ENCODE data around the gene MOB1B. TPM values are rescaled to one million over a fixed set of nuclear protein-coding genes. Genes with fewer than 3 reads are reported as not detected.
A peak's percentile ranks its signal among the peaks of the same experiment; 100 is the strongest.
"Not testable (repeated sequence)": the region's sequence is repeated elsewhere in the genome, so short reads cannot be mapped to it uniquely, and the experiment has no call there.

The MOB1B gene
- polyA plus RNA-seq, 4 donors, result 1.1 to 22.5 (median 2.7) TPM

DNA sequence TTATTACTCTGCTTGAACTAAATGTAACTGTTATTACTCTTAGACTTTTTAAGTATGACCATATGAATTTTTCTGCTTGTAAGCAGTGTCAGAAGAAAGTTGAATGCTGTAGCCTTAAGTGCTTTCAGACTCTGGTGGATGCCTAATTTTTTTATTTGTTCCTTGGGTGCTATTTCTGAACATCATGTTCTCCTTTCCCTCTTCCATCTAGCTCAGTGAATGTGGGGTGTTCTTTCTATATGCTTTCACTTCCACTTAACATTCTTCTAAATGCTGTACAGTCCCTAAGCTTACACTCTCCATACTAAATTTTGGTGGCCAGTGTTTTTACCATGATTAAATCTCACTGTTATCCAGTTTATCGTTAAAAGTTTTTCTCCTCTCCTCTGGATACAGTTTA lies 94.9 kb downstream of the MOB1B start:
- H3K4me3 ChIP-seq (ENCODE audit: low read depth in 1 of 3, low read length in 3 of 3), result no peak overlapping the region
- peaks cover 0 to 7% (median 0%) of the 10 kb centered on the region in 3 donors for H3K36me3 ChIP-seq (ENCODE audit: control insufficient read depth in 3 of 3, insufficient read depth in 2 of 3, low read depth in 1 of 3, low read length in 3 of 3)
- FAIRE-seq (no peak), DNase-seq (no peak)
- H3K27ac ChIP-seq (ENCODE audit: low read depth in 1 of 3, low read length in 2 of 3), result no peak overlapping the region
- peaks cover 0 to 13% (median 6%) of the 10 kb centered on the region in 3 donors for H3K4me1 ChIP-seq (ENCODE audit: control insufficient read depth in 3 of 3, insufficient read depth in 2 of 3, low read depth in 1 of 3, low read length in 2 of 3)
- no peaks in the 10 kb centered on the region for H3K9me3 ChIP-seq (ENCODE audit: control insufficient read depth in 2 of 2, insufficient read depth in 1 of 2, low read depth in 1 of 2, low read length in 1 of 2)
- H3K27me3 ChIP-seq (ENCODE audit: control insufficient read depth in 3 of 3, insufficient read depth in 3 of 3, low read length in 3 of 3), result no peaks in the 10 kb centered on the region
- 63 to 68% (median 67%) methylated on average over 1 of the region's 1 CpG for WGBS, 3 donors

DNA sequence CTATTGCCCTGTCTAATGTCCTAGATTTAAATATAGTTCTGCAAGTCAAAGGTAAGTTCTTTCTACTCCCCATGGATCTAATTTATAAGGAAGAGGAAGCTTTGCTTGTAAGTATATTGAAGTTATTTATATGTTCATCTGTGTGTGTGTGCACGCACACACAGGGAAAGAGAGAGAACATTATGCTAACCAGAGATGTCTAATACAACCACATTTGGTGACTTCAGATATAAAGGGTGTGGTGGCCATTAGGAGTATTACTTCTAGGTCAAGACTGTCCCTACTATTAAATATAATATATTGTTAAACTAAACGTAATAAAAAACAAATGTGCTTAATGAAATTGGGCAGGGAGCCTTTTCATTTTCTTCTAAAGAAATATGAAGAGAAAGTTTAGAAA lies 95.4 kb downstream of the MOB1B start:
- Histone ChIP-seq H3K27me3 (ENCODE audit: control insufficient read depth in 3 of 3, insufficient read depth in 3 of 3, low read length in 3 of 3) (no peaks in the 10 kb centered on the region), H3K9me3 (ENCODE audit: control insufficient read depth in 2 of 2, insufficient read depth in 1 of 2, low read depth in 1 of 2, low read length in 1 of 2) (no peaks in the 10 kb centered on the region), H3K4me3 (ENCODE audit: low read depth in 1 of 3, low read length in 3 of 3) (no peak overlapping the region), H3K36me3 (ENCODE audit: control insufficient read depth in 3 of 3, insufficient read depth in 2 of 3, low read depth in 1 of 3, low read length in 3 of 3) (peaks cover 0 to 7% (median 0%) of the 10 kb centered on the region in 3 donors), H3K4me1 (ENCODE audit: control insufficient read depth in 3 of 3, insufficient read depth in 2 of 3, low read depth in 1 of 3, low read length in 2 of 3) (peaks cover 0 to 7% (median 6%) of the 10 kb centered on the region in 3 donors), H3K27ac (ENCODE audit: low read depth in 1 of 3, low read length in 2 of 3) (no peak overlapping the region)
- 33 to 54% (median 50%) methylated on average over 2 of the region's 2 CpGs for WGBS, 3 donors
- DNase-seq, result no peak
- FAIRE-seq, result no peak

DNA sequence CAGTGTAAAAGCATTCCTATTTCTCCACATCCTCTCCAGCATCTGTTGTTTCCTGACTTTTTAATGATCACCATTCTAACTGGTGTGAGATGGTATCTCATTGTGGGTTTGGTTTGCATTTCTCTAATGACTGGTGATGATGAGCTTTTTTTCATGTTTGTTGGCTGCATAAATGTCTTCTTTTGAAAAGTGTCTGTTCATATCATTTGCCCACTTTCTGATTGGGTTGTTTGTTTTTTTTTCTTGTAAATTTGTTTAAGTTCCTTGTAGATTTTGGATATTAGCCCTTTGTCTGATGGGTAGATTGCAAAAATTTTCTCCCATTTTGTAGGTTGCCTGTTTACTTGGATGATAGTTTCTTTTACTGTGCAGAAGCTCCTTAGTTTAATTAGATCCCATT lies 97.5 kb downstream of the MOB1B start:
- H3K4me3 ChIP-seq (ENCODE audit: low read depth in 1 of 3, low read length in 3 of 3); DNase-seq; H3K9me3 ChIP-seq (ENCODE audit: control insufficient read depth in 2 of 2, insufficient read depth in 1 of 2, low read depth in 1 of 2, low read length in 1 of 2); FAIRE-seq; H3K4me1 ChIP-seq (ENCODE audit: control insufficient read depth in 3 of 3, insufficient read depth in 2 of 3, low read depth in 1 of 3, low read length in 2 of 3); H3K27me3 ChIP-seq (ENCODE audit: control insufficient read depth in 3 of 3, insufficient read depth in 3 of 3, low read length in 3 of 3); H3K27ac ChIP-seq (ENCODE audit: low read depth in 1 of 3, low read length in 2 of 3): not testable (repeated sequence)
- H3K36me3 ChIP-seq (ENCODE audit: control insufficient read depth in 3 of 3, insufficient read depth in 2 of 3, low read depth in 1 of 3, low read length in 3 of 3), result peaks cover 0 to 12% (median 0%) of the 10 kb centered on the region in 3 donors

DNA sequence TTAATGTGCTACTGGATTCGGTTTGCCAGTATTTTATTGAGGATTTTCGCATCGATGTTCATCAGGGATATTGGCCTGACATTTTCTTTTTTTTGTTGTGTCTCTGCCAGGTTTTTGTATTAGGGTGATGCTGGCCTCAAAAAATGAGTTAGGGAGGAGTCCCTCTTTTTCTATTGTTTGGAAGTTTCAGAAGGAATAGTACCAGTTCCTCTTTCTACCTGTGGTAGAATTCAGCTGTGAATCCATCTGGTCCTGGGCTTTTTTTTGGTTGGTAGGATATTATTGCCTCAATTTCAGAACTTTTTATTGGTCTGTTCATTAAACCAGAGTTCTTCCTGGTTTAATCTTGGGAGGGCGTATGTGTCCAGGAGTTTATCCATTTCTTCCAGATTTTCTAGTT lies 99.2 kb downstream of the MOB1B start:
- not testable (repeated sequence) for H3K4me1 ChIP-seq (ENCODE audit: control insufficient read depth in 3 of 3, insufficient read depth in 2 of 3, low read depth in 1 of 3, low read length in 2 of 3); H3K27ac ChIP-seq (ENCODE audit: low read depth in 1 of 3, low read length in 2 of 3); H3K4me3 ChIP-seq (ENCODE audit: low read depth in 1 of 3, low read length in 3 of 3); H3K9me3 ChIP-seq (ENCODE audit: control insufficient read depth in 2 of 2, insufficient read depth in 1 of 2, low read depth in 1 of 2, low read length in 1 of 2); H3K27me3 ChIP-seq (ENCODE audit: control insufficient read depth in 3 of 3, insufficient read depth in 3 of 3, low read length in 3 of 3); DNase-seq; FAIRE-seq
- peaks cover 0 to 12% (median 0%) of the 10 kb centered on the region in 3 donors for H3K36me3 ChIP-seq (ENCODE audit: control insufficient read depth in 3 of 3, insufficient read depth in 2 of 3, low read depth in 1 of 3, low read length in 3 of 3)
- 93 to 97% (median 97%) methylated on average over 4 of the region's 4 CpGs for WGBS, 3 donors

DNA sequence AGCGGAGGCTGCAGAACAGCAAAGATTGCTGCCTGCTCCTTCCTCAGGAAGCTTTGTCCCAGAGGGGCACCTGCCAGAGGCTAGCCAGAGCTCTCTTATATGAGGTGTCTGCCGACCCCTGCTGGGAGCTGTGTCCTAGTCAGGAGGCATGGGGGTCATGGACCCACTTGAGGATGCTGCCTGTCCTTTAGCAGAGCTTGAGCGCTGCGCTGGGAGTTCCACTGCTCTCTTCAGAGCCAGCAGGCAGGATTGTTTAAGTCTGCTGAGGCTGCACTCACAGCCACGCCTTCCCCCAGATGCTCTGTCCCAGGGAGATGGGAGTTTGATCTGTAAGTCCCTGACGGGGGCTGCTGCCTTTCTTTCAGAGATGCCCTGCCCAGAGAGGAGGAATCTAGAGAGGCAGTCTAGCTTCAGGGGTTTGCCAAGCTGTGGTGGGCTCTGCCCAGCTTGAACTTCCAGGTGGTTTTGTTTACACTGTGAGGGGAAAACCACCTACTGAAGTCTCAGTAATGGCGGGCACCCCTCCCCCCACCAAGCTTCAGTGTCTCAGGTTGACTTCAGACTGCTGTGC lies 102.2 kb downstream of the MOB1B start:
- Histone ChIP-seq H3K4me1 (ENCODE audit: control insufficient read depth in 3 of 3, insufficient read depth in 2 of 3, low read depth in 1 of 3, low read length in 2 of 3) (no peaks in the 10 kb centered on the region), H3K9me3 (ENCODE audit: control insufficient read depth in 2 of 2, insufficient read depth in 1 of 2, low read depth in 1 of 2, low read length in 1 of 2) (no peaks in the 10 kb centered on the region), H3K4me3 (ENCODE audit: low read depth in 1 of 3, low read length in 3 of 3) (no peak overlapping the region), H3K36me3 (ENCODE audit: control insufficient read depth in 3 of 3, insufficient read depth in 2 of 3, low read depth in 1 of 3, low read length in 3 of 3) (peaks cover 0 to 6% (median 0%) of the 10 kb centered on the region in 3 donors), H3K27ac (ENCODE audit: low read depth in 1 of 3, low read length in 2 of 3) (no peak overlapping the region), H3K27me3 (ENCODE audit: control insufficient read depth in 3 of 3, insufficient read depth in 3 of 3, low read length in 3 of 3) (no peaks in the 10 kb centered on the region)
- FAIRE-seq (no peak), DNase-seq (no peak)
- WGBS, 3 donors, result 56 to 57% (median 57%) methylated on average over 6 to 7 of the region's 7 CpGs

DNA sequence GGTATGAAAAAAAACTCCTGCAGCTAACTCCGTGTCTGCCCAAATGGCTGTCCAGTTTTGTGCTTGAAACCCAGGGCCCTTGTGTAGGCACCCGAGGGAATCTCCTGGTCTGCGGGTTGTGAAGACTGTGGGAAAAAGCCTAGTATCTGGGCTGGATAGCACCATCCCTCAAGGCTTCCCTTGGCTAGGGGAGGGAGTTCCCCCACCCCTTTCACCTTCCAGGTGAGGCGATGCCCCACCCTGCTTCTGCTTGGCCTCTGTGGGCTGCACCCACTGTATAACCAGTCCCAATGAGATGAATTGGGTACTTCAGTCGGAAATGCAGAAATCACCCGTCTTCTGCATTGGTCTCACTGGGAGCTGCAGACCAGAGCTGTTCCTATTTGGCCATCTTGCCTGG lies 102.9 kb downstream of the MOB1B start:
- not testable (repeated sequence) for H3K36me3 ChIP-seq (ENCODE audit: control insufficient read depth in 3 of 3, insufficient read depth in 2 of 3, low read depth in 1 of 3, low read length in 3 of 3); FAIRE-seq; H3K4me1 ChIP-seq (ENCODE audit: control insufficient read depth in 3 of 3, insufficient read depth in 2 of 3, low read depth in 1 of 3, low read length in 2 of 3); H3K27me3 ChIP-seq (ENCODE audit: control insufficient read depth in 3 of 3, insufficient read depth in 3 of 3, low read length in 3 of 3); H3K27ac ChIP-seq (ENCODE audit: low read depth in 1 of 3, low read length in 2 of 3); H3K4me3 ChIP-seq (ENCODE audit: low read depth in 1 of 3, low read length in 3 of 3); DNase-seq; H3K9me3 ChIP-seq (ENCODE audit: control insufficient read depth in 2 of 2, insufficient read depth in 1 of 2, low read depth in 1 of 2, low read length in 1 of 2)
- 85 to 96% (median 89%) methylated on average over 6 of the region's 6 CpGs for WGBS, 3 donors

DNA sequence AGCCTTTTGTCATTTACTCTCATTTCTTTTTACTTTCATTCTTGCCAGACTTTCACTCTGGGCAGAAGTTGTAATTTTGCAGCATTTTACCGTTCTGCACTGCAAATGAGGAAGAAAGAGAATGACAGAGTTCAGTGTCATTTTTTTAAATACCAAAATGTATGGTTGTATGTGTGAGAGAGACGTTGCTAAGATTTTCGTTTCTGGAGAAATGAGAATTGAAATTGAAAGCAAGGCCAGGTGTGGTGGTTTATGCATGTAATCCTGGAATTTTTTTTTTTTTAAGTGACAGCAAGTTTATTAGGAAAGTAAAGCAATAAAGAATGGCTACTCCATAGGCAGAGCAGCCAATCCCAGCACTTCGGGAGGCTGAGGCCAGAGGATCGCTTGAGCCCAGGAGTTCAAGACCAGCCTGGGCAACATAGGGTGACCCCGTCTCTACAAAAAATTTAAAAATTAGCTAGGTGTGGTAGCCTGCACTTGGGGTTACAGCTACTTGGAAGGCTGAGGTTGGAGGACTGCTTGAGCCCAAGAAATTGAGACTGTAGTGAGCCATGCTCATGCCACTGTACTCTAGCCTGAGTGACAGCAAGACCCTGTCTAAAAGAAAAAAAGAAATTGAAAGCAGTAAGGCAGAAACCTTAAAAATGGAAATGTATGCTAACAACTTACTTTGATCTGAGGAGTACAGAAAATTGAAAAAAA lies 104.2 kb downstream of the MOB1B start:
- peaks cover 0 to 7% (median 0%) of the 10 kb centered on the region in 3 donors for H3K36me3 ChIP-seq (ENCODE audit: control insufficient read depth in 3 of 3, insufficient read depth in 2 of 3, low read depth in 1 of 3, low read length in 3 of 3)
- FAIRE-seq, result no peak
- no peaks in the 10 kb centered on the region for H3K27me3 ChIP-seq (ENCODE audit: control insufficient read depth in 3 of 3, insufficient read depth in 3 of 3, low read length in 3 of 3)
- no peaks in the 10 kb centered on the region for H3K4me1 ChIP-seq (ENCODE audit: control insufficient read depth in 3 of 3, insufficient read depth in 2 of 3, low read depth in 1 of 3, low read length in 2 of 3)
- 51 to 59% (median 53%) methylated on average over 6 of the region's 6 CpGs for WGBS, 3 donors
- DNase-seq, result no peak
- H3K9me3 ChIP-seq (ENCODE audit: control insufficient read depth in 2 of 2, insufficient read depth in 1 of 2, low read depth in 1 of 2, low read length in 1 of 2), result no peaks in the 10 kb centered on the region
- H3K27ac ChIP-seq (ENCODE audit: low read depth in 1 of 3, low read length in 2 of 3), result peak overlapping the region in 2 of 3 donors; percentile 55 to 65
- no peak overlapping the region for H3K4me3 ChIP-seq (ENCODE audit: low read depth in 1 of 3, low read length in 3 of 3)

DNA sequence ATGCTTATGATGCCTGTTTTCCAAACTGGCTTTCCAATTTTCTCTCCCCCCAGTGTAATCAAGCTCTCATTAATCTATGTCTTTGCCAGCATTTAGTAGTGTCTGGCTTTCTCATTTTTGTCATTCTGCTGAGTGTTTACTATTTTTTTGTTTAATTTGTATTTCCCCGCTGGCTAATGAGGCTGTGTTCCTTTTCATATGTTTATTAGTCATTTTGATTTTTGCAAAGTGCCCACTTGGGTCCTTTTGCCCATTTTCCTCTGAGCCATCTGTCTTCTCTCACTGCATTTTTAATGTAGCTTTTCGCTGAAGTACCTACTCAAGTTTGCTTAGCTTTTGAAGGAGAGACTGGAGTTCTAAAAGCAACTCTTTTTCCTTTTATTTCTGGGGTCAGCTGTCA lies 106.0 kb downstream of the MOB1B start:
- Histone ChIP-seq H3K9me3 (ENCODE audit: control insufficient read depth in 2 of 2, insufficient read depth in 1 of 2, low read depth in 1 of 2, low read length in 1 of 2) (peaks cover 0 to 5% of the 10 kb centered on the region in 2 donors), H3K4me1 (ENCODE audit: control insufficient read depth in 3 of 3, insufficient read depth in 2 of 3, low read depth in 1 of 3, low read length in 2 of 3) (no peaks in the 10 kb centered on the region), H3K36me3 (ENCODE audit: control insufficient read depth in 3 of 3, insufficient read depth in 2 of 3, low read depth in 1 of 3, low read length in 3 of 3) (peaks cover 0 to 15% (median 0%) of the 10 kb centered on the region in 3 donors), H3K27ac (ENCODE audit: low read depth in 1 of 3, low read length in 2 of 3) (no peak overlapping the region), H3K27me3 (ENCODE audit: control insufficient read depth in 3 of 3, insufficient read depth in 3 of 3, low read length in 3 of 3) (no peaks in the 10 kb centered on the region), H3K4me3 (ENCODE audit: low read depth in 1 of 3, low read length in 3 of 3) (no peak overlapping the region)
- 94 to 95% (median 95%) methylated on average over 2 of the region's 2 CpGs for WGBS, 3 donors
- no peak for DNase-seq
- FAIRE-seq, result no peak
